ENCODE results near the gene MED12.

MED12 gene

GRCh38 chrX:71118985-71119535 is 664 bp downstream of the MED12 start:
- in situ Hi-C loops (cut with MboI; ENCODE audit: low sequenced_read_pairs), result no loop called here
- Histone ChIP-seq H3K36me3 (replicated peaks) (peaks cover 49% of the 10 kb centered on the region), H3K27me3 (ENCODE audit: low read depth) (no peaks in the 10 kb centered on the region), H3K4me1 (peaks cover 18% of the 10 kb centered on the region), H3K9me3 (no peaks in the 10 kb centered on the region), H3K4me3 (peak overlapping the region; percentile 94)
- DNase-seq (ENCODE audit: low spot score in 2 of 2), result peak in 1 of 2 experiments; percentile 38

GRCh38 chrX:71128166-71128833 is 9.9 kb downstream of the MED12 start:
- no peak overlapping the region for H3K4me3 ChIP-seq
- DNase-seq (ENCODE audit: low spot score in 2 of 2), result no peak
- H3K36me3 ChIP-seq (replicated peaks), result peaks cover 92% of the 10 kb centered on the region
- in situ Hi-C loops (cut with MboI; ENCODE audit: low sequenced_read_pairs), result no loop called here
- H3K27me3 ChIP-seq (ENCODE audit: low read depth), result no peaks in the 10 kb centered on the region
- no peaks in the 10 kb centered on the region for H3K9me3 ChIP-seq
- H3K4me1 ChIP-seq, result no peaks in the 10 kb centered on the region

- Histone ChIP-seq H3K27me3 (ENCODE audit: low read depth) (no peaks in the 10 kb centered on the region), H3K4me3 (no peak overlapping the region), H3K4me1 (no peaks in the 10 kb centered on the region), H3K9me3 (no peaks in the 10 kb centered on the region), H3K36me3 (replicated peaks) (peaks cover 89% of the 10 kb centered on the region)
- DNase-seq (ENCODE audit: low spot score in 2 of 2), result peak; percentile 63 to 83
- in situ Hi-C loops (cut with MboI; ENCODE audit: low sequenced_read_pairs), result no loop called here
Measured at GRCh38 chrX:71128915-71129765, 10.7 kb downstream of the MED12 start.

- Histone ChIP-seq H3K9me3 (no peaks in the 10 kb centered on the region), H3K4me1 (no peaks in the 10 kb centered on the region), H3K36me3 (replicated peaks) (peaks cover 91% of the 10 kb centered on the region), H3K27me3 (ENCODE audit: low read depth) (no peaks in the 10 kb centered on the region), H3K4me3 (no peak overlapping the region)
- in situ Hi-C loops (cut with MboI; ENCODE audit: low sequenced_read_pairs), result no loop called here
- no peak for DNase-seq (ENCODE audit: low spot score in 2 of 2)
Measured at GRCh38 chrX:71131510-71131909, 13.1 kb downstream of the MED12 start.

- in situ Hi-C loops (cut with MboI; ENCODE audit: low sequenced_read_pairs), result no loop called here
- DNase-seq (ENCODE audit: low spot score in 2 of 2), result no peak
- no peak overlapping the region for H3K4me3 ChIP-seq
- no peaks in the 10 kb centered on the region for H3K4me1 ChIP-seq
- H3K9me3 ChIP-seq, result no peaks in the 10 kb centered on the region
- H3K36me3 ChIP-seq (replicated peaks), result peaks cover 75% of the 10 kb centered on the region
- no peaks in the 10 kb centered on the region for H3K27me3 ChIP-seq (ENCODE audit: low read depth)
Measured at GRCh38 chrX:71140440-71140839, 22.0 kb downstream of the MED12 start.

GRCh38 chrX:71143508-71143907 is 25.1 kb downstream of the MED12 start:
- no peak overlapping the region for H3K4me3 ChIP-seq
- H3K4me1 ChIP-seq, result no peaks in the 10 kb centered on the region
- no peak for DNase-seq (ENCODE audit: low spot score in 2 of 2)
- peaks cover 45% of the 10 kb centered on the region for H3K36me3 ChIP-seq (replicated peaks)
- in situ Hi-C loops (cut with MboI; ENCODE audit: low sequenced_read_pairs), result no loop called here
- H3K9me3 ChIP-seq, result no peaks in the 10 kb centered on the region
- H3K27me3 ChIP-seq (ENCODE audit: low read depth), result no peaks in the 10 kb centered on the region

GRCh38 chrX:71144651-71145050 is 26.3 kb downstream of the MED12 start, which contains the start of gene NLGN3:
TSS of gene NLGN3 (plus strand) at chrX:71144841. CDS start at chrX:71147750, 2,909 bp downstream.
- no peak for DNase-seq (ENCODE audit: low spot score in 2 of 2)
- no peaks in the 10 kb centered on the region for H3K27me3 ChIP-seq (ENCODE audit: low read depth)
- no peaks in the 10 kb centered on the region for H3K9me3 ChIP-seq
- peaks cover 34% of the 10 kb centered on the region for H3K36me3 ChIP-seq (replicated peaks)
- in situ Hi-C loops (cut with MboI; ENCODE audit: low sequenced_read_pairs), result no loop called here
- no peaks in the 10 kb centered on the region for H3K4me1 ChIP-seq
- H3K4me3 ChIP-seq, result no peak within 1 kb of the TSS

- H3K9me3 ChIP-seq, result no peaks in the 10 kb centered on the region
- no peaks in the 10 kb centered on the region for H3K4me1 ChIP-seq
- H3K4me3 ChIP-seq, result no peak overlapping the region
- H3K36me3 ChIP-seq (replicated peaks), result peaks cover 13% of the 10 kb centered on the region
- DNase-seq (ENCODE audit: low spot score in 2 of 2), result no peak
- H3K27me3 ChIP-seq (ENCODE audit: low read depth), result no peaks in the 10 kb centered on the region
- in situ Hi-C loops (cut with MboI; ENCODE audit: low sequenced_read_pairs), result no loop called here
Measured at GRCh38 chrX:71147496-71148277, 29.3 kb downstream of the MED12 start.

GRCh38 chrX:71148278-71148663 is 29.9 kb downstream of the MED12 start:
- H3K4me3 ChIP-seq, result no peak overlapping the region
- no peaks in the 10 kb centered on the region for H3K9me3 ChIP-seq
- no peaks in the 10 kb centered on the region for H3K27me3 ChIP-seq (ENCODE audit: low read depth)
- H3K4me1 ChIP-seq, result no peaks in the 10 kb centered on the region
- no peak for DNase-seq (ENCODE audit: low spot score in 2 of 2)
- in situ Hi-C loops (cut with MboI; ENCODE audit: low sequenced_read_pairs), result no loop called here
- peaks cover 7% of the 10 kb centered on the region for H3K36me3 ChIP-seq (replicated peaks)

GRCh38 chrX:71151366-71151765 is 33.0 kb downstream of the MED12 start:
- no peaks in the 10 kb centered on the region for H3K36me3 ChIP-seq (replicated peaks)
- H3K4me1 ChIP-seq, result no peaks in the 10 kb centered on the region
- in situ Hi-C loops (cut with MboI; ENCODE audit: low sequenced_read_pairs), result no loop called here
- no peaks in the 10 kb centered on the region for H3K9me3 ChIP-seq
- H3K27me3 ChIP-seq (ENCODE audit: low read depth), result no peaks in the 10 kb centered on the region
- H3K4me3 ChIP-seq, result no peak overlapping the region
- no peak for DNase-seq (ENCODE audit: low spot score in 2 of 2)

GRCh38 chrX:71154196-71154595 is 35.8 kb downstream of the MED12 start:
- in situ Hi-C loops (cut with MboI; ENCODE audit: low sequenced_read_pairs), result no loop called here
- DNase-seq (ENCODE audit: low spot score in 2 of 2), result no peak
- Histone ChIP-seq H3K9me3 (no peaks in the 10 kb centered on the region), H3K4me3 (no peak overlapping the region), H3K27me3 (ENCODE audit: low read depth) (no peaks in the 10 kb centered on the region), H3K4me1 (no peaks in the 10 kb centered on the region), H3K36me3 (replicated peaks) (no peaks in the 10 kb centered on the region)

GRCh38 chrX:71154641-71155040 is 36.2 kb downstream of the MED12 start:
- Histone ChIP-seq H3K9me3 (no peaks in the 10 kb centered on the region), H3K4me3 (no peak overlapping the region), H3K4me1 (no peaks in the 10 kb centered on the region), H3K36me3 (replicated peaks) (no peaks in the 10 kb centered on the region), H3K27me3 (ENCODE audit: low read depth) (no peaks in the 10 kb centered on the region)
- no peak for DNase-seq (ENCODE audit: low spot score in 2 of 2)
- in situ Hi-C loops (cut with MboI; ENCODE audit: low sequenced_read_pairs), result no loop called here

GRCh38 chrX:71158603-71159002 is 40.2 kb downstream of the MED12 start:
- no peaks in the 10 kb centered on the region for H3K4me1 ChIP-seq
- no peaks in the 10 kb centered on the region for H3K9me3 ChIP-seq
- H3K4me3 ChIP-seq, result no peak overlapping the region
- no peak for DNase-seq (ENCODE audit: low spot score in 2 of 2)
- H3K36me3 ChIP-seq (replicated peaks), result no peaks in the 10 kb centered on the region
- no peaks in the 10 kb centered on the region for H3K27me3 ChIP-seq (ENCODE audit: low read depth)
- in situ Hi-C loops (cut with MboI; ENCODE audit: low sequenced_read_pairs), result no loop called here
